Measurements from ENCODE around the gene CUX1.

GRCh38 chr7:102291056-102291915 is 473.9 kb downstream of the CUX1 start:
- TF ChIP-seq CTCF (IDR thresholded peaks at IDR 0.05; ENCODE audit: low read length) (no peak), EZH2phosphoT487 (IDR thresholded peaks at IDR 0.05; ENCODE audit: low read length) (no peak)

Measured in MM.1S (cell line).